Neutrophil (primary cell): ENCODE measurements around the gene FOXL1.

ENCODE experiments used
- H3K27ac ChIP-seq: fragments of 200-600 bp; sonication (generic); 2 replicates; pipeline ENCODE4 v1.5.1; 2016; ENCODE audit warnings: mild to moderate bottlenecking, moderate library complexity
- H3K27me3 ChIP-seq: fragments of 200-600 bp; sonication (generic); 2 replicates; pipeline ENCODE4 v1.6.0; 2016; ENCODE audit warnings: mild to moderate bottlenecking
- H3K36me3 ChIP-seq: fragments of 200-600 bp; sonication (generic); 2 replicates; pipeline ENCODE4 v1.5.1; 2017
- H3K4me1 ChIP-seq, 2 experiments: fragments of 200-600 bp in 1 of 2; sonication (generic) in 1 of 2; 1 replicate in 1 of 2; 2 replicates in 1 of 2; pipeline versions ENCODE4 v1.5.1 to v1.6.1; 2013 to 2016; ENCODE audit warnings: low read depth in 1 of 2, low read length in 1 of 2, mild to moderate bottlenecking in 1 of 2, moderate library complexity in 1 of 2; ENCODE audit not compliant: control insufficient read depth in 1 of 2, insufficient read depth in 1 of 2
- H3K4me3 ChIP-seq, 2 experiments: fragments of 200-600 bp in 1 of 2; sonication (generic) in 1 of 2; 1 replicate in 1 of 2; 2 replicates in 1 of 2; pipeline ENCODE4 v1.5.1; 2013 to 2016; ENCODE audit warnings: low read depth in 1 of 2, low read length in 1 of 2, mild to moderate bottlenecking in 1 of 2, moderate library complexity in 1 of 2
- H3K9me3 ChIP-seq: fragments of 200-600 bp; sonication (generic); 2 replicates; pipeline ENCODE4 v1.5.1; 2016
- TF ChIP-seq, protein P1 (sequence below): fragments of 200-600 bp; sonication (generic); IDR thresholded peaks from 2 replicates; pipeline ENCODE4 v1.5.1; 2016; ENCODE audit warnings: antibody characterized with exemption

FOXL1 gene

DNA sequence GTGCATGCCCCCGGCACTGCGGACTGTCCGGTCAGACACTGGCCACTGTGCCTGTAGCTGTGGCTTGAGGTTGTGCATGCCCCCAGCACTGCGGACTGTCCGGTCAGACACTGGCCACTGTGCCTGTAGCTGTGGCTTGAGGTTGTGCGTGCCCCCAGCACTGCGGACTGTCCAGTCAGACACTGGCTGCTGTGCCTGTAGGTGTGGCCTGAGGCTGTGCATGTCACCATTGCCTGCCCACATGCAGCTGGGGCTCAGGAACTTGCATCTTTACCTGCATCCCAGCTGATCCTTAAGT, 28.5 kb upstream of the FOXL1 start:
- Histone ChIP-seq H3K4me3 (no peak overlapping the region), H3K27me3 (no peaks in the 10 kb centered on the region), H3K27ac (no peak overlapping the region), H3K9me3 (no peaks in the 10 kb centered on the region), H3K4me1 (peaks cover 7 to 8% of the 10 kb centered on the region in 2 experiments), H3K36me3 (peaks cover 72% of the 10 kb centered on the region)
- TF ChIP-seq, protein P1, sequence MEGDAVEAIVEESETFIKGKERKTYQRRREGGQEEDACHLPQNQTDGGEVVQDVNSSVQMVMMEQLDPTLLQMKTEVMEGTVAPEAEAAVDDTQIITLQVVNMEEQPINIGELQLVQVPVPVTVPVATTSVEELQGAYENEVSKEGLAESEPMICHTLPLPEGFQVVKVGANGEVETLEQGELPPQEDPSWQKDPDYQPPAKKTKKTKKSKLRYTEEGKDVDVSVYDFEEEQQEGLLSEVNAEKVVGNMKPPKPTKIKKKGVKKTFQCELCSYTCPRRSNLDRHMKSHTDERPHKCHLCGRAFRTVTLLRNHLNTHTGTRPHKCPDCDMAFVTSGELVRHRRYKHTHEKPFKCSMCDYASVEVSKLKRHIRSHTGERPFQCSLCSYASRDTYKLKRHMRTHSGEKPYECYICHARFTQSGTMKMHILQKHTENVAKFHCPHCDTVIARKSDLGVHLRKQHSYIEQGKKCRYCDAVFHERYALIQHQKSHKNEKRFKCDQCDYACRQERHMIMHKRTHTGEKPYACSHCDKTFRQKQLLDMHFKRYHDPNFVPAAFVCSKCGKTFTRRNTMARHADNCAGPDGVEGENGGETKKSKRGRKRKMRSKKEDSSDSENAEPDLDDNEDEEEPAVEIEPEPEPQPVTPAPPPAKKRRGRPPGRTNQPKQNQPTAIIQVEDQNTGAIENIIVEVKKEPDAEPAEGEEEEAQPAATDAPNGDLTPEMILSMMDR = no peak

DNA sequence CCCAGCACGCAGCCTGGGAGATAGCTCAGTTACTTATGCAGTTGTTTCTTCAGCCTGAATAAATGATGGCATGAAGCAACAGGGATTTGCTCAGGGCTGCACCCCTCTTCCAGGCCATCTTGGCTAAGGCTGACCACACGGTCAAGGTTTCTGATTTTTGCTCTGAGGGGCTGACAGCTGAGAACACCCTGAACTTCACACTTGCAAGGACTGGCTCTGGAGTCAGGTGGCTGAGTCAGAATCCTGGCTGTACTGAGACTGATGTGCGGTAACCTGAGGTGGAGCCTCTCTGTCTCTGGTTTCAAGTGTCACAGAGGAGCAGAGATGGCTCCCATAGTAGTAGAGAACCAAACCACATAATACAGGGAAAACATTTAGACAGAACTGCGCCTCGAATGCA, 28.1 kb upstream of the FOXL1 start:
- Histone ChIP-seq H3K27ac (no peak overlapping the region), H3K27me3 (no peaks in the 10 kb centered on the region), H3K4me1 (peaks cover 8 to 10% of the 10 kb centered on the region in 2 experiments), H3K36me3 (peaks cover 68% of the 10 kb centered on the region), H3K9me3 (no peaks in the 10 kb centered on the region), H3K4me3 (no peak overlapping the region)
- TF ChIP-seq, protein P1 = no peak

DNA sequence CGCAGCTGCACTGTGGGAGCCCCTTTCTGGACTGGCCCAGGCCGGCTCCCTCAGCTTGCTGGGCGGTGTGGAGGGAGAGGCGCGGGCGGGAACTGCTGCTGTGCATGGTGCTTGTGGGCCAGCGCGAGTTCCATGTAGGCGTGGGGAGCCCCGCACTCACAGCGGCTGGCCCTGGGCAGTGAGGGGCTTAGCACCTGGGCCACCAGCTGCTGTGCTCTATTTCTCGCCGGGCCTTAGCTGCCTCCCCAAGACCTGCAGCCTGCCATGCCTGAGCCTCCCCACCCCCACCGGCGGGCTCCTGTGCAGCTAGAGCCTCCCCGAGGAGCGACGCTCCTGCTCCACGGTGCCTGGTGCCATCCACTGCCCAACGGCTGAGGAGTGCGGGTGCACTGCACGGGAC, 25.0 kb upstream of the FOXL1 start:
- H3K36me3 ChIP-seq = peaks cover 37% of the 10 kb centered on the region
- TF ChIP-seq, protein P1 = no peak

DNA sequence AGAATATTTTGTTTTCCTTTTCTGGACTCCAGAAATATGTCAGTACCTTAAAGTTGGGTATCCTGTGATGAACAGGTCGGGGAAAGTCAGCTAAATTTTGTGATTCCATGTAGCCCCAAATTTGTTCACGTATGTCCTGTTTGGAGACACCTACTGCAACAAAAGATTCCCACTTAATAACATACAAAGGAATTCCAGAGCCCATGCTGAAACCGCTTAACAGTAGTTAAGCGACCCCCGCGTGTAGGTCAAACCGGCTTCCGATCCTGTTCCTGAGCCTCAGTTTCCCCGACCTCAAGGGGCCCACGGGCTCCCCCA, 23.8 kb upstream of the FOXL1 start:
- Histone ChIP-seq H3K27me3 (peaks cover 37% of the 10 kb centered on the region), H3K36me3 (peaks cover 25% of the 10 kb centered on the region), H3K4me1 (peaks cover 13 to 16% of the 10 kb centered on the region in 2 experiments), H3K9me3 (no peaks in the 10 kb centered on the region), H3K27ac (peak overlapping the region; percentile 75), H3K4me3 (peak overlapping the region; percentile 82 to 95)
- TF ChIP-seq, protein P1 = no peak

More for the DNA sequence above, 25.0 kb upstream of the FOXL1 start:
- Histone ChIP-seq H3K9me3 (no peaks in the 10 kb centered on the region), H3K4me1 (peaks cover 13 to 16% of the 10 kb centered on the region in 2 experiments), H3K4me3 (no peak overlapping the region), H3K27me3 (peaks cover 28% of the 10 kb centered on the region), H3K27ac (no peak overlapping the region)

DNA sequence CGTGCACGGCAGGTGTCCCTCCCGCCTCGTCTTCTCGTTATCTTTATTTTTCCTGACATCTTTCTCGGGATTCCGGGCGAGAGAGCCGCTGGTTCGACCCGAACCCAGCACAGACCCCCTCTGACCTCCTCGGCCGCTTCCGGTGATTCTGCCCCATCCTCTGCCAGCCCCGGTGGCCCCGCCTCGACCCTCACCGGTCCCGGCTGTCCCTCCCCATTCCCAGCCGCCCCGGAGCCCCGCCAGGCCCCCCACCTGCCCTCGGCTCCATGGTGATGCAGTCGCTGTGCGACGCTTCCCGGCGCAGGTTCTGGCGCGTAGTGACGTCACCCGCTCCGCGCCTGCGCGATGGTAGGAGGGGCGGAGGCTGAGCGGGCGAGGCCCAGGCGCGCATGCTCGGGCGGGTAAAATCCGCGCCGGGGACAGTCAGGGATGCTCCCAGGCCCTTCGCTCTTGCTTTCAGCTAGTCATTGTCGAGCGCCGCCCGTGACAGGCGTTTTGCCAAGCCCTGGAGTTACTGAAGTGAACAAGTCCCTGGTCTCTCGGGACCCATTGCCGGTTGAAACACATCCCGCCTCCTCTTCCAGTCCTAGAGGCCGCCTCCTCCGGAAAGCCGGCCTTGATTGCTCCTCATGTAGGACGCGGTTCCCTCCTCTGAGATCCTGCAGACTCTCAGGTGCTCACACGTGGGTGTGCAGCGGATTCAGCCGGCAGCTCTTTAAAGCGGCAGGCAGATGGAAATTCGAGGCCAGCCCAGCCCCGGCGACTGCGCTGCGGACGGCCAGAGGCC, 23.2 kb upstream of the FOXL1 start, which contains the start of gene MTHFSD:
Gene MTHFSD, minus strand, starts transcription at position 319 of the 787 bp plus-strand sequence. Its CDS starts 51 bp downstream, at position 268.
- peak within 1 kb of the TSS; percentile 82 to 95 for H3K4me3 ChIP-seq
- TF ChIP-seq, protein P1 = peak; percentile 26

More for the DNA sequence above, 23.2 kb upstream of the FOXL1 start, which contains the start of gene MTHFSD:
- Histone ChIP-seq H3K9me3 (no peaks in the 10 kb centered on the region), H3K36me3 (peaks cover 20% of the 10 kb centered on the region), H3K27me3 (peaks cover 42% of the 10 kb centered on the region), H3K27ac (peak within 1 kb of the TSS; percentile 75), H3K4me1 (peaks cover 13 to 16% of the 10 kb centered on the region in 2 experiments)
